ENCODE data around the gene MAL. TPM values are rescaled to one million over a fixed set of nuclear protein-coding genes. Genes with fewer than 3 reads are reported as not detected.

The MAL gene
- polyA plus RNA-seq, 1 of the 3 experiments (the other 2 are of a cell fraction): not detected

- no peak overlapping the region for H3K9ac ChIP-seq
- TF ChIP-seq RFX5 (IDR thresholded peaks at IDR 0.05; ENCODE audit: low read length) (no peak), YY1 (IDR thresholded peaks at IDR 0.05; ENCODE audit: low read depth) (no peak), POLR2AphosphoS5 (IDR thresholded peaks at IDR 0.05; ENCODE audit: low read depth, low read length) (no peak), TCF12 (IDR thresholded peaks at IDR 0.05) (no peak), SMC3 (IDR thresholded peaks at IDR 0.05; ENCODE audit: low read depth, low read length) (no peak)
- no peaks in the 10 kb centered on the region for H3K9me2 ChIP-seq
- 18% methylated on average over 6 of the region's 9 CpGs for WGBS (ENCODE audit: low lambda C conversion rate)
- H3K4me2 ChIP-seq: no peak overlapping the region
- no peaks in the 10 kb centered on the region for H3K36me3 ChIP-seq (replicated peaks in 1 of 2; ENCODE audit: control insufficient read depth in 1 of 2, insufficient read depth in 2 of 2, low read length in 1 of 2)
- ChIA-PET POLR2A (no interaction called here), CTCF (interaction anchor here (1.0 to 1.3 kb wide), 2 partner anchors 31 to 99 kb away, joined by 3 read pairs; no protein-coding TSS in a partner anchor)
- H3K27me3 ChIP-seq (ENCODE audit: insufficient read depth): peaks cover 56% of the 10 kb centered on the region
- H3K4me1 ChIP-seq (ENCODE audit: control insufficient read depth in 1 of 2, insufficient read depth in 2 of 2, low read depth in 1 of 2, low read length in 1 of 2): no peaks in the 10 kb centered on the region; a peak in 1 of 4 replicates
- DNase-seq: no peak
- H3F3A ChIP-seq (replicated peaks; ENCODE audit: insufficient read depth): no peaks in the 10 kb centered on the region
- no peak overlapping the region for H3K4me3 ChIP-seq (ENCODE audit: low read depth in 2 of 2, low read length in 1 of 2)
- no peaks in the 10 kb centered on the region for H3K79me2 ChIP-seq (ENCODE audit: insufficient read depth)
- no peaks in the 10 kb centered on the region for H3K9me3 ChIP-seq
- H2AFZ ChIP-seq (ENCODE audit: low read depth): no peak overlapping the region
- H4K20me1 ChIP-seq (ENCODE audit: insufficient read depth): no peaks in the 10 kb centered on the region
- H3K27ac ChIP-seq (ENCODE audit: low read depth in 2 of 2, low read length in 1 of 2): no peak overlapping the region
Measured at GRCh38 chr2:95017071-95017501, 8.4 kb upstream of the MAL start.

- DNase-seq: no peak
- no peaks in the 10 kb centered on the region for H3F3A ChIP-seq (replicated peaks; ENCODE audit: insufficient read depth)
- no peak overlapping the region for H3K27ac ChIP-seq (ENCODE audit: low read depth in 2 of 2, low read length in 1 of 2)
- no peaks in the 10 kb centered on the region for H3K9me2 ChIP-seq
- no peak overlapping the region for H2AFZ ChIP-seq (ENCODE audit: low read depth)
- no peak overlapping the region for H3K9ac ChIP-seq
- H4K20me1 ChIP-seq (ENCODE audit: insufficient read depth): no peaks in the 10 kb centered on the region
- peaks cover 61% of the 10 kb centered on the region for H3K27me3 ChIP-seq (ENCODE audit: insufficient read depth)
- 16% methylated on average over 6 of the region's 12 CpGs for WGBS (ENCODE audit: low lambda C conversion rate)
- TF ChIP-seq USF1 (IDR thresholded peaks at IDR 0.05; ENCODE audit: borderline replicate concordance, low read depth) (no peak), GABPA (IDR thresholded peaks at IDR 0.05; ENCODE audit: low read depth) (no peak), USF2 (IDR thresholded peaks at IDR 0.05; ENCODE audit: borderline replicate concordance, low read depth, low read length) (no peak), POLR2AphosphoS5 (IDR thresholded peaks at IDR 0.05; ENCODE audit: low read depth, low read length) (no peak)
- no peaks in the 10 kb centered on the region for H3K36me3 ChIP-seq (replicated peaks in 1 of 2; ENCODE audit: control insufficient read depth in 1 of 2, insufficient read depth in 2 of 2, low read length in 1 of 2)
- no peaks in the 10 kb centered on the region for H3K9me3 ChIP-seq
- no peaks in the 10 kb centered on the region for H3K79me2 ChIP-seq (ENCODE audit: insufficient read depth)
- H3K4me2 ChIP-seq: no peak overlapping the region
- H3K4me3 ChIP-seq (ENCODE audit: low read depth in 2 of 2, low read length in 1 of 2): no peak overlapping the region
- peaks cover 0 to 2% of the 10 kb centered on the region in 2 experiments; a peak in 1 of 4 replicates for H3K4me1 ChIP-seq (ENCODE audit: control insufficient read depth in 1 of 2, insufficient read depth in 2 of 2, low read depth in 1 of 2, low read length in 1 of 2)
- ChIA-PET CTCF (no interaction called here), POLR2A (no interaction called here)
Measured at GRCh38 chr2:95017836-95018235, 7.7 kb upstream of the MAL start.

DNA sequence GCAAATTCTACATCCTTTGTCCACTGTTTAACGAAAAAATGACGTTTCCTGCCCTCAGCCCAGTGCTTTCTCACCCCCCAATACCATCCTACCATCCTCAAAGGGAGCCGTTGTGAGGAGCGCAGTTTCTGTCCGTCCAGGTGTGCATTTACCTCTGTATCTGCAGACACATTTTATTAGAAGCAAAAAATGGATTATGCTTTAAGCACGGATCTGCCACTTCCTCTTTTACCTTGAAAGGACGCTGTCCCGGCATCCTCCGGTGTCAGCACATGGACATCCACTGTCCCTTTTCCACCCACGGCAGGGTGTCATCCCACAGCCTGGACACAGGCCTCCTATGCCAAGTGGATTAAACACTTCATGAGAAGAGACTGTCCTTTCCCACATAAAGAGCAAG lies 7.2 kb upstream of the MAL start:
- H3K36me3 ChIP-seq (replicated peaks in 1 of 2; ENCODE audit: control insufficient read depth in 1 of 2, insufficient read depth in 2 of 2, low read length in 1 of 2): no peaks in the 10 kb centered on the region
- no peaks in the 10 kb centered on the region for H4K20me1 ChIP-seq (ENCODE audit: insufficient read depth)
- DNase-seq: no peak
- H3K9ac ChIP-seq: no peak overlapping the region
- peaks cover 66% of the 10 kb centered on the region for H3K27me3 ChIP-seq (ENCODE audit: insufficient read depth)
- H2AFZ ChIP-seq (ENCODE audit: low read depth): no peak overlapping the region
- H3K9me2 ChIP-seq: no peaks in the 10 kb centered on the region
- H3K27ac ChIP-seq (ENCODE audit: low read depth in 2 of 2, low read length in 1 of 2): no peak overlapping the region
- no peak overlapping the region for H3K4me3 ChIP-seq (ENCODE audit: low read depth in 2 of 2, low read length in 1 of 2)
- ChIA-PET POLR2A (no interaction called here), CTCF (no interaction called here)
- H3K4me1 ChIP-seq (ENCODE audit: control insufficient read depth in 1 of 2, insufficient read depth in 2 of 2, low read depth in 1 of 2, low read length in 1 of 2): peaks cover 0 to 2% of the 10 kb centered on the region in 2 experiments; a peak in 1 of 4 replicates
- no peaks in the 10 kb centered on the region for H3K79me2 ChIP-seq (ENCODE audit: insufficient read depth)
- 31% methylated on average over 10 of the region's 10 CpGs for WGBS (ENCODE audit: low lambda C conversion rate)
- H3F3A ChIP-seq (replicated peaks; ENCODE audit: insufficient read depth): no peaks in the 10 kb centered on the region
- TF ChIP-seq USF1 (IDR thresholded peaks at IDR 0.05; ENCODE audit: borderline replicate concordance, low read depth) (no peak), ELF1 (IDR thresholded peaks at IDR 0.05) (no peak), POLR2AphosphoS5 (IDR thresholded peaks at IDR 0.05; ENCODE audit: low read depth, low read length) (no peak), TCF12 (IDR thresholded peaks at IDR 0.05) (no peak), FOSL2 (IDR thresholded peaks at IDR 0.05; ENCODE audit: borderline replicate concordance, low read depth) (no peak), RFX5 (IDR thresholded peaks at IDR 0.05; ENCODE audit: low read length) (no peak), EZH2phosphoT487 (IDR thresholded peaks at IDR 0.05; ENCODE audit: borderline replicate concordance, low read depth) (no peak), SMC3 (IDR thresholded peaks at IDR 0.05; ENCODE audit: low read depth, low read length) (no peak), NRF1 (IDR thresholded peaks at IDR 0.05; ENCODE audit: low read depth, low read length) (no peak), JUND (IDR thresholded peaks at IDR 0.05) (no peak)
- TF ChIP-seq, protein P1, sequence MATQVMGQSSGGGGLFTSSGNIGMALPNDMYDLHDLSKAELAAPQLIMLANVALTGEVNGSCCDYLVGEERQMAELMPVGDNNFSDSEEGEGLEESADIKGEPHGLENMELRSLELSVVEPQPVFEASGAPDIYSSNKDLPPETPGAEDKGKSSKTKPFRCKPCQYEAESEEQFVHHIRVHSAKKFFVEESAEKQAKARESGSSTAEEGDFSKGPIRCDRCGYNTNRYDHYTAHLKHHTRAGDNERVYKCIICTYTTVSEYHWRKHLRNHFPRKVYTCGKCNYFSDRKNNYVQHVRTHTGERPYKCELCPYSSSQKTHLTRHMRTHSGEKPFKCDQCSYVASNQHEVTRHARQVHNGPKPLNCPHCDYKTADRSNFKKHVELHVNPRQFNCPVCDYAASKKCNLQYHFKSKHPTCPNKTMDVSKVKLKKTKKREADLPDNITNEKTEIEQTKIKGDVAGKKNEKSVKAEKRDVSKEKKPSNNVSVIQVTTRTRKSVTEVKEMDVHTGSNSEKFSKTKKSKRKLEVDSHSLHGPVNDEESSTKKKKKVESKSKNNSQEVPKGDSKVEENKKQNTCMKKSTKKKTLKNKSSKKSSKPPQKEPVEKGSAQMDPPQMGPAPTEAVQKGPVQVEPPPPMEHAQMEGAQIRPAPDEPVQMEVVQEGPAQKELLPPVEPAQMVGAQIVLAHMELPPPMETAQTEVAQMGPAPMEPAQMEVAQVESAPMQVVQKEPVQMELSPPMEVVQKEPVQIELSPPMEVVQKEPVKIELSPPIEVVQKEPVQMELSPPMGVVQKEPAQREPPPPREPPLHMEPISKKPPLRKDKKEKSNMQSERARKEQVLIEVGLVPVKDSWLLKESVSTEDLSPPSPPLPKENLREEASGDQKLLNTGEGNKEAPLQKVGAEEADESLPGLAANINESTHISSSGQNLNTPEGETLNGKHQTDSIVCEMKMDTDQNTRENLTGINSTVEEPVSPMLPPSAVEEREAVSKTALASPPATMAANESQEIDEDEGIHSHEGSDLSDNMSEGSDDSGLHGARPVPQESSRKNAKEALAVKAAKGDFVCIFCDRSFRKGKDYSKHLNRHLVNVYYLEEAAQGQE (IDR thresholded peaks at IDR 0.05; ENCODE audit: low read depth, low read length): no peak
- no peaks in the 10 kb centered on the region for H3K9me3 ChIP-seq
- H3K4me2 ChIP-seq: no peak overlapping the region

Data from SK-N-SH (cell line).